ENCODE measurements around the gene FMNL1.
"Not testable (repeated sequence)": the region's sequence is repeated elsewhere in the genome, so short reads cannot be mapped to it uniquely, and the experiment has no call there.

Gene FMNL1

GRCh38 chr17:45221081-45222013 lies at the start of gene FMNL1:
TSS of gene FMNL1 (plus strand) at chr17:45221885. CDS start at chr17:45222125, 240 bp downstream.
- DNase-seq (ENCODE audit: low read depth) = peak; percentile 46

- DNase-seq (ENCODE audit: low read depth) = no peak
Observed at GRCh38 chr17:45172232-45172540, 49.5 kb upstream of the FMNL1 start.

- peak; percentile 51 for DNase-seq (ENCODE audit: low read depth)
Observed at GRCh38 chr17:45172541-45173286, 49.0 kb upstream of the FMNL1 start.

GRCh38 chr17:45175759-45176115 lies 45.9 kb upstream of the FMNL1 start:
- DNase-seq (ENCODE audit: low read depth) = no peak

- no peak for DNase-seq (ENCODE audit: low read depth)
Observed at GRCh38 chr17:45177563-45177962, 44.1 kb upstream of the FMNL1 start.

GRCh38 chr17:45184144-45184543 lies 37.5 kb upstream of the FMNL1 start:
- DNase-seq (ENCODE audit: low read depth) = no peak

GRCh38 chr17:45186801-45187354 lies 34.8 kb upstream of the FMNL1 start:
- DNase-seq (ENCODE audit: low read depth) = no peak

- DNase-seq (ENCODE audit: low read depth) = no peak
Observed at GRCh38 chr17:45189009-45189408, 32.7 kb upstream of the FMNL1 start.

GRCh38 chr17:45190503-45191255 lies 31.0 kb upstream of the FMNL1 start:
- DNase-seq (ENCODE audit: low read depth) = no peak

- DNase-seq (ENCODE audit: low read depth) = no peak
Observed at GRCh38 chr17:45195424-45195823, 26.3 kb upstream of the FMNL1 start.

- no peak for DNase-seq (ENCODE audit: low read depth)
Observed at GRCh38 chr17:45197108-45197507, 24.6 kb upstream of the FMNL1 start.

GRCh38 chr17:45197555-45198334 lies 23.9 kb upstream of the FMNL1 start:
- DNase-seq (ENCODE audit: low read depth) = peak; percentile 83

- DNase-seq (ENCODE audit: low read depth) = no peak
Observed at GRCh38 chr17:45200701-45201100, 21.0 kb upstream of the FMNL1 start.

- no peak for DNase-seq (ENCODE audit: low read depth)
Observed at GRCh38 chr17:45201457-45201856, 20.2 kb upstream of the FMNL1 start.

- DNase-seq (ENCODE audit: low read depth) = not testable (repeated sequence)
Observed at GRCh38 chr17:45201880-45202279, 19.8 kb upstream of the FMNL1 start.

GRCh38 chr17:45218895-45219661 lies 2.6 kb upstream of the FMNL1 start:
- DNase-seq (ENCODE audit: low read depth) = peak; percentile 79

- DNase-seq (ENCODE audit: low read depth) = no peak
Observed at GRCh38 chr17:45220079-45220478, 1.6 kb upstream of the FMNL1 start.

- DNase-seq (ENCODE audit: low read depth) = no peak
Observed at GRCh38 chr17:45222014-45222288, 266 bp downstream of the FMNL1 start.

GRCh38 chr17:45222289-45222995 lies 757 bp downstream of the FMNL1 start:
- peak; percentile 51 for DNase-seq (ENCODE audit: low read depth)

- no peak for DNase-seq (ENCODE audit: low read depth)
Observed at GRCh38 chr17:45222996-45223538, 1.4 kb downstream of the FMNL1 start.

Measured in activated T-cell treated with anti-CD3 and anti-CD28 coated beads for 24 hours (primary cell).